Kidney (tissue), 14 donors: ENCODE data around the gene GOLT1A. TPM values are rescaled to one million over a fixed set of nuclear protein-coding genes. Genes with fewer than 3 reads are reported as not detected.

Experiments
- DNase-seq, 5 donors: peaks; one replicate each; pipeline ENCODE4 v3.0.0-alpha.2; 2013 to 2020
- FAIRE-seq: peaks from 2 replicates; lab custom pipeline; 2012; peaks lifted over from hg19 to GRCh38; lab: Jason Lieb, UNC
- H3K27ac ChIP-seq, 2 donors: one replicate each; pipeline ENCODE4 v1.7.0; 2013; ENCODE audit warnings: low read depth in 2 of 2, low read length in 2 of 2, inconsistent platforms in 1 of 2
- H3K27me3 ChIP-seq: one replicate; pipeline ENCODE4 v1.7.1; 2013; ENCODE audit warnings: low read length, inconsistent platforms; ENCODE audit not compliant: control insufficient read depth, insufficient read depth
- H3K36me3 ChIP-seq, 3 donors: one replicate each; pipeline versions ENCODE4 v1.7.0 to v1.7.1; 2013; ENCODE audit warnings: low read length in 3 of 3, control low read depth in 1 of 3, inconsistent platforms in 1 of 3; ENCODE audit not compliant: insufficient read depth in 3 of 3, control insufficient read depth in 2 of 3
- H3K4me1 ChIP-seq, 3 donors: one replicate each; pipeline versions ENCODE4 v1.7.0 to v1.7.1; 2013; ENCODE audit warnings: low read length in 3 of 3, inconsistent platforms in 1 of 3, low read depth in 1 of 3; ENCODE audit not compliant: control insufficient read depth in 2 of 3, insufficient read depth in 2 of 3
- H3K4me3 ChIP-seq, 3 donors: one replicate each; pipeline versions ENCODE4 v1.7.0 to v1.8.1; 2013; ENCODE audit warnings: low read length in 3 of 3, control low read depth in 1 of 3, inconsistent platforms in 1 of 3
- H3K9ac ChIP-seq, 3 donors: one replicate each; pipeline versions ENCODE4 v1.7.0 to v1.7.1; 2013; ENCODE audit warnings: low read length in 3 of 3, control low read depth in 1 of 3, inconsistent platforms in 1 of 3
- H3K9me3 ChIP-seq, 3 donors: one replicate each; pipeline versions ENCODE4 v1.7.0 to v1.7.1; 2013; ENCODE audit warnings: low read length in 3 of 3, control low read depth in 1 of 3, inconsistent platforms in 1 of 3; ENCODE audit not compliant: control insufficient read depth in 2 of 3, insufficient read depth in 1 of 3
- intact Hi-C: fragments of 100-400 bp; cut with DNase I; formaldehyde crosslinking; loops from one replicate; pipeline ENCODE4 v1.11.1; 2022
- polyA plus RNA-seq: library from polyadenylated mRNA; stranded (reverse); fragments of 350-450 nt; fragmentation: Illumina TruSeq; extraction: RNeasy Lipid Tissue Mini Kit (QIAGEN cat#74804); gene quantifications from one replicate; pipeline ENCODE4 v1.2.3, GENCODE V29; 2014; ENCODE audit warnings: low read depth, low replicate concordance; ENCODE audit not compliant: insufficient read depth
- total RNA-seq: library from RNA; stranded (reverse); fragmentation: NEBNext Ultra II Directional; extraction: Animal tissue kit (Norgen Biotek cat#: 25700); gene quantifications from one replicate; pipeline ENCODE4 v1.2.1, GENCODE V29; 2021
- TF ChIP-seq, protein P1 (sequence below): IDR thresholded peaks from 3 replicates; pipeline ENCODE4 v1.5.1; 2012; ENCODE audit warnings: mild to moderate bottlenecking, moderate library complexity, borderline replicate concordance; ENCODE audit not compliant: insufficient read depth; ENCODE audit errors: extremely low read depth
- donor health status: control.
- donor health status: control.
- donor health status: control.
- donor health status: control.
- donor health status: control.
- donor health status: DM: yes; HTN: yes; CAD: no.
- donor health status: Normal renal cell carcinoma (clear cell type).

The GOLT1A gene
- total and polyA plus RNA-seq, 2 donors from 2014 or later, result 8.9 to 47.7 TPM

- intact Hi-C loops, result no loop called here
- Histone ChIP-seq H3K27me3 (no peaks in the 10 kb centered on the region), H3K36me3 (no peaks in the 10 kb centered on the region), H3K27ac (no peak overlapping the region), H3K9me3 (peaks cover 0 to 10% (median 0%) of the 10 kb centered on the region in 3 donors), H3K4me3 (no peak overlapping the region), H3K9ac (no peak overlapping the region), H3K4me1 (no peaks in the 10 kb centered on the region)
- TF ChIP-seq, protein P1, sequence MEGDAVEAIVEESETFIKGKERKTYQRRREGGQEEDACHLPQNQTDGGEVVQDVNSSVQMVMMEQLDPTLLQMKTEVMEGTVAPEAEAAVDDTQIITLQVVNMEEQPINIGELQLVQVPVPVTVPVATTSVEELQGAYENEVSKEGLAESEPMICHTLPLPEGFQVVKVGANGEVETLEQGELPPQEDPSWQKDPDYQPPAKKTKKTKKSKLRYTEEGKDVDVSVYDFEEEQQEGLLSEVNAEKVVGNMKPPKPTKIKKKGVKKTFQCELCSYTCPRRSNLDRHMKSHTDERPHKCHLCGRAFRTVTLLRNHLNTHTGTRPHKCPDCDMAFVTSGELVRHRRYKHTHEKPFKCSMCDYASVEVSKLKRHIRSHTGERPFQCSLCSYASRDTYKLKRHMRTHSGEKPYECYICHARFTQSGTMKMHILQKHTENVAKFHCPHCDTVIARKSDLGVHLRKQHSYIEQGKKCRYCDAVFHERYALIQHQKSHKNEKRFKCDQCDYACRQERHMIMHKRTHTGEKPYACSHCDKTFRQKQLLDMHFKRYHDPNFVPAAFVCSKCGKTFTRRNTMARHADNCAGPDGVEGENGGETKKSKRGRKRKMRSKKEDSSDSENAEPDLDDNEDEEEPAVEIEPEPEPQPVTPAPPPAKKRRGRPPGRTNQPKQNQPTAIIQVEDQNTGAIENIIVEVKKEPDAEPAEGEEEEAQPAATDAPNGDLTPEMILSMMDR, result no peak
- DNase-seq, result no peak
- no peak for FAIRE-seq
These were observed 43.2 kb downstream of the GOLT1A start for GRCh38 chr1:204170494-204171155.

GRCh38 chr1:204169858-204170257 lies 43.9 kb downstream of the GOLT1A start:
- Histone ChIP-seq H3K36me3 (no peaks in the 10 kb centered on the region), H3K9me3 (peaks cover 0 to 10% (median 0%) of the 10 kb centered on the region in 3 donors), H3K27ac (no peak overlapping the region), H3K27me3 (no peaks in the 10 kb centered on the region), H3K4me3 (no peak overlapping the region), H3K9ac (no peak overlapping the region), H3K4me1 (no peaks in the 10 kb centered on the region)
- TF ChIP-seq, protein P1, result no peak
- intact Hi-C loops, result loop anchor here (10.0 kb wide), 1 partner anchor 195 kb away; no protein-coding TSS in a partner anchor
- FAIRE-seq (no peak), DNase-seq (no peak)

GRCh38 chr1:204167730-204168129 lies 46.1 kb downstream of the GOLT1A start:
- intact Hi-C loops, result loop anchor here (10.0 kb wide), 1 partner anchor 197 kb away; no protein-coding TSS in a partner anchor
- TF ChIP-seq, protein P1, result no peak
- H3K36me3 ChIP-seq, result no peaks in the 10 kb centered on the region
- H3K27me3 ChIP-seq, result no peaks in the 10 kb centered on the region
- peaks cover 0 to 10% (median 0%) of the 10 kb centered on the region in 3 donors for H3K9me3 ChIP-seq
- no peak overlapping the region for H3K27ac ChIP-seq
- H3K4me3 ChIP-seq, result no peak overlapping the region
- FAIRE-seq, result no peak
- H3K4me1 ChIP-seq, result no peaks in the 10 kb centered on the region
- no peak for DNase-seq
- no peak overlapping the region for H3K9ac ChIP-seq
